ENCODE results near the gene RAB10. TPM values are rescaled to one million over a fixed set of nuclear protein-coding genes. Genes with fewer than 3 reads are reported as not detected.
"Not testable (repeated sequence)": the region's sequence is repeated elsewhere in the genome, so short reads cannot be mapped to it uniquely, and the experiment has no call there.

Gene RAB10
- total and polyA plus RNA-seq, 2 experiments from 2014 or later: 102 to 143 TPM

- TF ChIP-seq, protein P1, sequence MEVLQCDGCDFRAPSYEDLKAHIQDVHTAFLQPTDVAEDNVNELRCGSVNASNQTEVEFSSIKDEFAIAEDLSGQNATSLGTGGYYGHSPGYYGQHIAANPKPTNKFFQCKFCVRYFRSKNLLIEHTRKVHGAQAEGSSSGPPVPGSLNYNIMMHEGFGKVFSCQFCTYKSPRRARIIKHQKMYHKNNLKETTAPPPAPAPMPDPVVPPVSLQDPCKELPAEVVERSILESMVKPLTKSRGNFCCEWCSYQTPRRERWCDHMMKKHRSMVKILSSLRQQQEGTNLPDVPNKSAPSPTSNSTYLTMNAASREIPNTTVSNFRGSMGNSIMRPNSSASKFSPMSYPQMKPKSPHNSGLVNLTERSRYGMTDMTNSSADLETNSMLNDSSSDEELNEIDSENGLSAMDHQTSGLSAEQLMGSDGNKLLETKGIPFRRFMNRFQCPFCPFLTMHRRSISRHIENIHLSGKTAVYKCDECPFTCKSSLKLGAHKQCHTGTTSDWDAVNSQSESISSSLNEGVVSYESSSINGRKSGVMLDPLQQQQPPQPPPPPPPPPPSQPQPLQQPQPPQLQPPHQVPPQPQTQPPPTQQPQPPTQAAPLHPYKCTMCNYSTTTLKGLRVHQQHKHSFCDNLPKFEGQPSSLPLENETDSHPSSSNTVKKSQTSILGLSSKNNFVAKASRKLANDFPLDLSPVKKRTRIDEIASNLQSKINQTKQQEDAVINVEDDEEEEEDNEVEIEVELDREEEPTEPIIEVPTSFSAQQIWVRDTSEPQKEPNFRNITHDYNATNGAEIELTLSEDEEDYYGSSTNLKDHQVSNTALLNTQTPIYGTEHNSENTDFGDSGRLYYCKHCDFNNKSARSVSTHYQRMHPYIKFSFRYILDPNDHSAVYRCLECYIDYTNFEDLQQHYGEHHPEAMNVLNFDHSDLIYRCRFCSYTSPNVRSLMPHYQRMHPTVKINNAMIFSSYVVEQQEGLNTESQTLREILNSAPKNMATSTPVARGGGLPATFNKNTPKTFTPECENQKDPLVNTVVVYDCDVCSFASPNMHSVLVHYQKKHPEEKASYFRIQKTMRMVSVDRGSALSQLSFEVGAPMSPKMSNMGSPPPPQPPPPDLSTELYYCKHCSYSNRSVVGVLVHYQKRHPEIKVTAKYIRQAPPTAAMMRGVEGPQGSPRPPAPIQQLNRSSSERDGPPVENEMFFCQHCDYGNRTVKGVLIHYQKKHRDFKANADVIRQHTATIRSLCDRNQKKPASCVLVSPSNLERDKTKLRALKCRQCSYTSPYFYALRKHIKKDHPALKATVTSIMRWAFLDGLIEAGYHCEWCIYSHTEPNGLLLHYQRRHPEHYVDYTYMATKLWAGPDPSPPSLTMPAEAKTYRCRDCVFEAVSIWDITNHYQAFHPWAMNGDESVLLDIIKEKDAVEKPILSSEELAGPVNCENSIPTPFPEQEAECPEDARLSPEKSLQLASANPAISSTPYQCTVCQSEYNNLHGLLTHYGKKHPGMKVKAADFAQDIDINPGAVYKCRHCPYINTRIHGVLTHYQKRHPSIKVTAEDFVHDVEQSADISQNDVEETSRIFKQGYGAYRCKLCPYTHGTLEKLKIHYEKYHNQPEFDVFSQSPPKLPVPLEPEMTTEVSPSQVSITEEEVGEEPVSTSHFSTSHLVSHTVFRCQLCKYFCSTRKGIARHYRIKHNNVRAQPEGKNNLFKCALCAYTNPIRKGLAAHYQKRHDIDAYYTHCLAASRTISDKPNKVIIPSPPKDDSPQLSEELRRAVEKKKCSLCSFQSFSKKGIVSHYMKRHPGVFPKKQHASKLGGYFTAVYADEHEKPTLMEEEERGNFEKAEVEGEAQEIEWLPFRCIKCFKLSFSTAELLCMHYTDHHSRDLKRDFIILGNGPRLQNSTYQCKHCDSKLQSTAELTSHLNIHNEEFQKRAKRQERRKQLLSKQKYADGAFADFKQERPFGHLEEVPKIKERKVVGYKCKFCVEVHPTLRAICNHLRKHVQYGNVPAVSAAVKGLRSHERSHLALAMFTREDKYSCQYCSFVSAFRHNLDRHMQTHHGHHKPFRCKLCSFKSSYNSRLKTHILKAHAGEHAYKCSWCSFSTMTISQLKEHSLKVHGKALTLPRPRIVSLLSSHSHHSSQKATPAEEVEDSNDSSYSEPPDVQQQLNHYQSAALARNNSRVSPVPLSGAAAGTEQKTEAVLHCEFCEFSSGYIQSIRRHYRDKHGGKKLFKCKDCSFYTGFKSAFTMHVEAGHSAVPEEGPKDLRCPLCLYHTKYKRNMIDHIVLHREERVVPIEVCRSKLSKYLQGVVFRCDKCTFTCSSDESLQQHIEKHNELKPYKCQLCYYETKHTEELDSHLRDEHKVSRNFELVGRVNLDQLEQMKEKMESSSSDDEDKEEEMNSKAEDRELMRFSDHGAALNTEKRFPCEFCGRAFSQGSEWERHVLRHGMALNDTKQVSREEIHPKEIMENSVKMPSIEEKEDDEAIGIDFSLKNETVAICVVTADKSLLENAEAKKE (CRISPR knock-in tag; IDR thresholded peaks at IDR 0.05): no peak
- TF ChIP-seq ZNF331 (CRISPR knock-in tag; IDR thresholded peaks at IDR 0.05; ENCODE audit: low read depth): no peak
Observed at GRCh38 chr2:26016012-26016705, 17.7 kb upstream of the RAB10 start (continued).

DNA sequence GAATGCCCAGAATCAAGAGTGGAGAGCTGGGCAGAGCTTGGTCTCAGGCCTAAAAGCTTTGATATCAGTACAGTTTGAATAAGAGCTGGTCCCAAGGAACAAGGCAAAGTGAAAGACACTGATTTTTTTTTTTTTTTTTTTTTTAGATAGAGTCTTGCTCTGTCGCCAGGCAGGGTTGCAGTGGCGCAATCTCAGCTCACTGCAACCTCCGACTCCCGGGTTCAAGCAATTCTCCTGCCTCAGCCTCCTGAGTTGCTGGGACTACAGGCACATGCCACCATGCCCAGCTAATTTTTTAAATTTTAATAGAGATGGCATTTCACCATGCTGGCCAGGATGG lies 17.2 kb upstream of the RAB10 start:
- not testable (repeated sequence) for H3K9me3 Mint-ChIP-seq; H3K4me1 ChIP-seq (ENCODE audit: insufficient read depth); H3K27ac Mint-ChIP-seq; H3K79me2 ChIP-seq (replicated peaks; ENCODE audit: insufficient read depth); H3K4me2 ChIP-seq; H3K36me3 ChIP-seq (ENCODE audit: insufficient read depth); H3K4me3 Mint-ChIP-seq; H3K4me3 ChIP-seq; ATAC-seq; H3K9me2 ChIP-seq (ENCODE audit: insufficient read depth); H3K27me3 Mint-ChIP-seq (ENCODE audit: insufficient read depth, low read depth, poor library complexity); H4K20me1 ChIP-seq (replicated peaks; ENCODE audit: insufficient read depth); H3K36me3 Mint-ChIP-seq (ENCODE audit: low read depth); DNase-seq (ENCODE audit: low spot score); H3F3A ChIP-seq (replicated peaks; ENCODE audit: low read depth); H3K27me3 ChIP-seq (ENCODE audit: insufficient read depth); H3K27ac ChIP-seq (ENCODE audit: low read depth)
- H2AFZ ChIP-seq: 0 out of 2 replicates have a peak overlapping the region, but pooled peaks have one; percentile 52
- H3K4me1 Mint-ChIP-seq: peaks cover 20% of the 10 kb centered on the region

Data from GM23338 (cell line).